GM19372 (cell line): Measurements from ENCODE around the gene HP1BP3.

Experiments
- ATAC-seq: cut with Tn5 transposase; IDR thresholded peaks from one replicate; pipeline ENCODE4 v1.9.1; 2021; ENCODE audit warnings: mild to moderate bottlenecking, low read depth, moderate library complexity; ENCODE audit not compliant: unreplicated experiment

Gene HP1BP3

DNA sequence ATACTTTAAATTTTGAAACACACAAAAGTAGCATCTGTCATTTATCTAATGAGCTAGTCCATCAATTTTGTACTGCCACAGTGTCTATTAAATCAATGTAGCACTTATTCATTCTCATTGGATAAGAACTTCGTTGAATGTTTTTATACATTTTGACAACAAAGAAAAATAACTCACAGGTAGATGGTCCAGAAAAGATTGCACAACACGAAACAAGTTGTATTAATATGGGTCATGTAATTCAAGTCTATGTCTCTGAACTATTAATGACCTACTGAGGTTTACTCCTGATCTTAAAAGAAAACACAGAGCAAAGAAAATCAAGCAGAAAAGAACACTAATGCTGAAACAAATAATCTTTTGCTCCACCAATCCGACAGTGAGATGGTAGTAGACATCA is 15.3 kb downstream of the HP1BP3 start:
- ATAC-seq: no peak

DNA sequence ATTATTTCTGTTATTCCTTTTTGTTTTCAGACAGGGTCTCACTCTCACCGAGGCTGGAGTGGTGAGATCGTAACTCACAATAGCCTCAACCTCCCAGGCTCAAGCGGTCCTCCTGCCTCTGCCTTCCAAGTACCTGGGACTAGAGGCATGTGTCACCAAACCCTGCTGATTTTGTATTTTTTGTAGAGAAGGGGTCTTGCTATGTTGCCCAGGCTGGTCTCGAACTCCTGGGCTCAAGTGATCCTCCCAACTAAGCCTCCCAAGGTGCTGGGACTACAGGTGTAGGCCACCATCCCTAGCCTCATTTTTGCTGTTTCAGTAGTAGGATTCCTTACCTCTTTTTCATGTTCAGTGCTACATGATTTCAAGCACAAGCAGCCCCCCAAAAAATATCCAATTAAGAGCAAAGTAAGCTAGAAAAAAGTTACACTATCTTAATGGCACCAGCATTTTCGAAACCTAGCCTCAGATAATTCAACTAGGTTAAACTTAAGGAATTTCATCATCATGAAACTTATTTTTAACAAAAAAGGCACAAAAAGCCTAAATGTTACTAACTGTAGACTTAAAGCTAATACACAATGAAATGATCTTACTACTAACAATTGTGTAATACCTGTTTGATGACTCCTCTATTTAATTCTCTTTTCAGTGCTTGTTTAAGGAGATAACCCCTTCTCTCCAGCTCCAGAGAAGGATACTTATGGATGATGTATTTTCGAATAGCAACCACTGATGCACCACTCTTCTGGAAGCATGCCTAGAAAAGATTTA is 16.6 kb downstream of the HP1BP3 start:
- no peak for ATAC-seq

DNA sequence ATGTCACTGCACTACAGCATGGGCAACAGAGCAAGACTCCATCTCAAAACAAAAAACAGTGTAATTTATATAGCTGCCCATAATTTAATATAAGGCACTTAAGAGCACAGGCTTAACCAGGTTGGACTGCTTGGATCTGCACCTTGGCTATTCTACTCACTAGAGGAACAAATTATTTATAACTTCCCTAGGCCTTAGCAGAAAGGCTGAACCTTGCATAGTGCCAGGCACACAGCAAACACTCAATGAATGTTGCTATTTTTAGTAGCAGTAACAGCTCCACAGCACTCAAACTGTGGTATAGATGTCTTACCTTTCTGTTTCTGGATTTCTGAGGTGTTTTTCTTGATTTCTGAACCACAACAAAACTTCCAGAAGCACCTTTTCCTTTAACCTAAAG is 19.8 kb downstream of the HP1BP3 start:
- no peak for ATAC-seq

DNA sequence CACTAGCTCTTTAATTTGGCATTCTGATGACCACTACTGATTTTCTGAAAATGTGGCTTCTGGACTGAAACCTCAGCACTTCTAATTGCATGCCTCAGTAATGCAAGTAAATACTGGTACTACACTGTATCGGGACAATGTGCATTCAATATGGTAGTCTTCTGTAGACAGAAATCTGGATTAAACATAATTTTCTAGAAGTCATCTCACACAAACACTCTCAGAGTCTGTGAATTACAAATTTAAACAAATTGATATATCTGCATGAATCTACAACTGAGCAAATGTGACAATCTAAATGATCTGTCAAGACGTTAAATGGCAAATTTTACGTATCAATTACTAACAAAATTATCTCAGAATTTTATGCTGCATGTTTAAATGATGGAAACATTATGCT is 23.7 kb downstream of the HP1BP3 start:
- no peak for ATAC-seq

DNA sequence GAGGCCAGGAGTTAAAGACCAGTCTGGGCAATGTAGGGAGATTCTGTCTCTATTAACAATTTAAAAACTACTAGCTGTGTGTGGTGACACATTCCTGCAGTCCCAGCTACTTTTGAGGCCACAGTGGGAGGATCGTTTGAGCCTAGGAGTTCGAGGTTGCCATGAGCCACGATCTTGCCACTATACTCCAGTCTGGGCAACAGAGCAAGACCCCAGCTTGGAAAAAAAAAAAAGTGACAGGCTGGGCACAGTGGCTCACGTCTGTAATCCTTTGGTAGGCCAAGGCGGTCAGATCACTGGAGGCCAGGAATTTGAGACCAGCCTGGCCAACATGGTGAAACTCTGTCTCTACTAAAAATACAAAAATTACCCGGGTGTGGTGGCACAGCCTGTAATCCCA is 26.8 kb downstream of the HP1BP3 start:
- ATAC-seq: no peak

DNA sequence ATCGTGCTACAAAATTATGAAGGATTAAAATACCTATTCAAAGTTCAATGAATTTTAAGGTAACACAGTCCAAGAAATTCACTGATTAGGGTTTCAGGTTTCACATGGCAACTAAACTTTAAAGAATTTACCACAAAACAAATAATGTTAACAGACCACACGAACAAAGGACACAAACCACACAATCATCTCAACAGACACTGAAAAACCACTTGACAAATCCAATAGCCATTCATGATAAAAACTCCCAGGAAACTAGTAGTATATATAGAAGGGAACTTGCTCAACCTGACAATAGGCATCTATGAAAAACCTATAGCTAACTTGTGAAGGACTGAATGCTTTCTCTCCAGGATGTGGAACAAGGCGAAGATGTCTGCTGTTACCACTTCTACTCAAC is 33.5 kb downstream of the HP1BP3 start:
- ATAC-seq: no peak

DNA sequence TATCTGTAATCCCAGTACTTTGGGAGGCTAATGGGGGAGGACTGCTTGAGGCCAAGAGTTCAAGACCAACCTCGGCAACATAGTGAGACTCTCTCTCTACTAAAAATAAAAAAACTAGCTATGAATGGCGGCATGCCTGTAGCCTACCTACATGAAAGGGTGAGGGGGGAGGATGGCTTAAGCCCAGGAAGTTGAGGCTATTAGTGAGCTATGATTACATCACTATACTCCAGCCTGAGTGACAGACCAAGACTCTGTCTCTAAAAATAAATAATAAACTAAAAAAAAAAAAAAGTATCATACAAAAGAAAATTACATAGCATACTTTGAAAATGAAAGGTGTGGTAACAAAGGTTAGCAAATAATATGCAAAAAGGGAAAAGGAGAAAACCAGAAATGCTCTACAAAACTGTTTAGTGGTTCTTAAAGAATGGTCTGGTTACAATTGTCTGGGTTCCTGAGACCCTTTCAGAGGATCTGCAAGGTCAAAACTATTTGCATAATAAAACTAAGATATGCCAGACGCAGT is 35.6 kb downstream of the HP1BP3 start:
- ATAC-seq: no peak

DNA sequence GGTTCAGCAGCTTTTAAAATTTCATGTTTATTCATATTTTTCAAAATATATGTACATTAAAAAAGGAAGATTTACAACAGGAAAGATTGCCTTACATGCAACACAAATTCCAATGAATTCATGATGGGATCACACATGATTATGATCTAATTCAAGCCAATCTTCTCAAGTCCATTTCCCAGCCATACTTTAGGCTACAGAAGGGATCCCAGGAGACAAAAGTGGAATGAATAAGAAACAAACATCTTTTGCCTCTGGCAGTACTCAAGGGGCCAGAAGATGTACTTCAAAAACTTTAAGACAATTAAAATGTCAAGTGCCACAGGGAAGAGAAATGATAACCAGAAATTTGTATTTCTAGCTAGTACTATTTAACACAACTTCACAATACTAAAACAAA is 44.4 kb downstream of the HP1BP3 start:
- ATAC-seq: no peak

DNA sequence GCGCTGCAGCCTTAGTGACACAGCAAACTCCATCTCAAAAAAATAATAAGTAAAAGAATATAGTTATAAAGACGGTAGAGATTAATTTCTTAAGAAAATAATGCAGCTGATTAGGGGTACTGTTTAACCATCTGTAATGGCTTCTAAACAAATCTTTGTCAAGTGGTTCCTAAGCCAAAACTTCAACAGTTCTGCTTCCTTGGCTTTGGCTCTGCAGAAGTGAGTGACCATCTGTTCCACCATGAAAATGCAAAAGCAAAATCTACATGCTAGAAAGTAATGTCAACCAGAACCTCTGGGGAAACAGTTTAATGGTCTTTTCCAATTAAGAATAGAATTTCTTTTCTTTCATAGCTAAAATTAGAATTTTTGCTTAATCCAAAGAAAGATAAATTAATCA is 46.3 kb downstream of the HP1BP3 start:
- no peak for ATAC-seq

DNA sequence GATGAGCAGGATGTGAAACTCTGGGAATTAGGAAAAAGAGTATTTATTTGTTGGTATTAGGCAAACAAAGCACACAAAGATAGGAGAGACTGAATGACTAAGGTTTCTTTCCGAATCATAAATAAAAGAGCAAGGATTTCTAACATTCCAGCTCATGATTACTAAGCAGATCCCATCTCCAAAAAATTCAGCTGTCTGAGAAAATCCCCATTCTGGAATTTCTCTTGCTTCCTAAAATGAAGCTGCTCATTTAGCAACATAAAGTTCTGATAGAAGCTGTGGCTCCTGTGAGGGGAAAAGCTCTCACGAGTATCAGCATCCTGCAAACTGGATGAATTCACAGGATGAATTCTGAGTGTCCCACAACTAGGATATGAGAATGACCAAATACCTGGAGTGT is 47.9 kb downstream of the HP1BP3 start:
- no peak for ATAC-seq

DNA sequence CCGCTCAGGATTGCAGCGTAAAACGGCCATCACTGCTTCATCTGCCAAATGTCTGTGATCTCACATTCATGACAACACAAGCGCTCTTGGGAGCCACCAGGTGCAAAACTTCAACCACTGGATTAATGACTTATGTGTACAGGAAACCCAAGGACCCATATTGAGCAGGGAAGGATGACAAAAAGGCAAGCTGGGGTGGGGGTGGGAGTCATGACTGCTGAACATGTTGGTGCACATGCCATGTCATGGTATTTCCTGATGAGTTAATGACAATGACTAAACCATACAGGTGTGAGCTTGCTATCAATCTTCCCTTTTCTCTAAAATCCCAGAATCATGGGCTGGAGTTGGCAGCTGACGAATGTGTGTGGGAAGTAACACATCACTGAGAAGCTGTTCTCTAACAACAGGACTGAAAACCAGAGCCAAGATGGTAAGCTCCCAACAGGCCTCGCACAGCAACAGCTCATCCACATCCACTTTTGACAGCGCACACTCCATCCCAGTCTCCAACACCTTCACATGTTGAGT is 51.5 kb downstream of the HP1BP3 start:
- no peak for ATAC-seq

DNA sequence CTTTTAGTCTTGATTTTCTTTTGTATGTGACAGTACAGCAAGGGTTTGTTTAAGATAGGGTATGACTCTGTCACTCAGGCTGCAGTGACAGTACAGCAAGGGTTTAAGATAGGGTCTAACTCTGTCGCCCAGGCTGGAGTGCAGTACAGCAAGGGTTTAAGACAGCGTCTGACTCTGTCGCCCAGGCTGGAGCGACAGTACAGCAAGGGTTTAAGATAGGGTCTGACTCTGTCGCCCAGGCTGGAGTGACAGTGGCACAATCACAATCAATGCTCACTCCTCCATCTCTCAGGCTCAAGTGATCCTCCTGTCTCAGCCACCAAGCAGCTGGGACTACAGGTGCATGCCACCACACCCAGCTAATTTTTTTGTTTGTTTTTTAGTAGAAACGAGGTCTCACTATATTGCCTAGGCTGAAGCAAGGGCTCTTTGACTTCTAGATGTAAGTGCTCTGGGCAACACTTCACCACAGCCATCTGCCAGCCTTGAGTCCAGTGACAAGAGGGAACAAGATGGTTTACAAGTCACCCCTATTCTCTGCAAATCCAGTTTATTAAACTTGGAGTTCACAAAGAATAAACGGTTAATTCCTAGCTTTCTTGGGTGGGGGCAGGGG is 53.6 kb downstream of the HP1BP3 start:
- ATAC-seq: no peak

DNA sequence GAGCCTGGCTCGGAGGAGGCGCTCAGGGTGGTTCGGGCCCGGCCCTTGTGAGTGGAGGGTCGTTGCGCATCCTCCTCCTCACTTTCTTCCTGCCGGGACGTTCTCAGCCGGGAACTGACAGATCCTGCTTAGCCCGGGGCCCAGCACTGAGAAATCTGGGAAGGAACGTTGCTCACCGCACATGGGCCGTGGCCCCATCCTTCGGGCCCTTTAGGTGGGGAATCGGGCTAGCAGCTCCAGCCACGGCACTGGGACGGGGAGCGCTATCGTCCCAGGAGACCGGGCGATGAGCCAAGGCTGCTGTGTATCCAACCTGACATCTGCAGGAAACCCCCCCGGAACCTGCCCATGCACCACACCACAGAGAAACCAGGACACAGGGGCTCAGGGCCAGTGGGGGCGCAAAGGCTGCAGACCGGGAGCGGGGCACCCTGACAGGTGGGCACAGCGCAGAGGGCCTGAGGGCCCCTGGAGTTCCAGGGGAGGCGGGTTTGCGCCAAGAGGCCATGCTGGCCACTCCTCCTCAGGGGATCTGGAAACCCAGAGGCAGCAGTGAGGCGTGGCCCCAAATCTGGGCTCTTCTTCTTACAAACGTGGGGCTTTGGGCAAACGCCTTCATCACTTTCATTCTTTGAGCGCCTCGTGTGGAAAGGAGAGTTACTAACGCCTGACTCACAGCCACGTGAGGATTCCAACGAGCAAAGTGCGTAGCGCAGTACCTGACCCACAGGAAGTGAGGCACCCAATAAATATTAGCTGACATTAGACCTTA is 54.3 kb downstream of the HP1BP3 start, which contains the start of gene SH2D5:
TSS of gene SH2D5 (minus strand) at position 116 of the 772 bp plus-strand sequence. CDS start 4,659 bp downstream, outside the sequence.
- peak; percentile 51 for ATAC-seq

DNA sequence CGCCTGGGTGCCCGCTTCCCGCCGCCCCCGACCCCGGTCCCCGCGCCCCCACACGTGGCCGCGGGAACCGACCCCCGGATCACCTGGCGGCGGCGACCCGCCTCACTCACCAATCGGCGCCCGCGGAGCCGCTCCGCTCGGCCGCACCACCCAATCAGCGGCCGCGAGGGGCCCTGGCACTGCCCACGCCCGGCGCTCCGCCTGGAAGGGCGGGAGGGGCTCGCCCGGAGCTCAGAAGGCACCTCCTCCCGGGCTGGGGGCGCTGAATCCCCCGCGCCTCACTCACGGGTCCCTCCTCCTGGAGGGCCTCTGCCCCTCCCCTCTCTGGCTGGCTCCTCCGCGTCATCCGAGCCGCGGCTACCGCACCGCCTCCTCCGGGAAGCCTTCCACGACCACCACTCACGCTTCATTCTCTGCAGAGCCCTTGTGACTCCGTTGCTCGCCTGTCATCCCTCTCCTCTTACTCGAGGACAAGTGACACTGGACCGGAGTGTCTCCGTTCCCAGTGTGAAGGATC is 55.0 kb downstream of the HP1BP3 start:
- no peak for ATAC-seq

DNA sequence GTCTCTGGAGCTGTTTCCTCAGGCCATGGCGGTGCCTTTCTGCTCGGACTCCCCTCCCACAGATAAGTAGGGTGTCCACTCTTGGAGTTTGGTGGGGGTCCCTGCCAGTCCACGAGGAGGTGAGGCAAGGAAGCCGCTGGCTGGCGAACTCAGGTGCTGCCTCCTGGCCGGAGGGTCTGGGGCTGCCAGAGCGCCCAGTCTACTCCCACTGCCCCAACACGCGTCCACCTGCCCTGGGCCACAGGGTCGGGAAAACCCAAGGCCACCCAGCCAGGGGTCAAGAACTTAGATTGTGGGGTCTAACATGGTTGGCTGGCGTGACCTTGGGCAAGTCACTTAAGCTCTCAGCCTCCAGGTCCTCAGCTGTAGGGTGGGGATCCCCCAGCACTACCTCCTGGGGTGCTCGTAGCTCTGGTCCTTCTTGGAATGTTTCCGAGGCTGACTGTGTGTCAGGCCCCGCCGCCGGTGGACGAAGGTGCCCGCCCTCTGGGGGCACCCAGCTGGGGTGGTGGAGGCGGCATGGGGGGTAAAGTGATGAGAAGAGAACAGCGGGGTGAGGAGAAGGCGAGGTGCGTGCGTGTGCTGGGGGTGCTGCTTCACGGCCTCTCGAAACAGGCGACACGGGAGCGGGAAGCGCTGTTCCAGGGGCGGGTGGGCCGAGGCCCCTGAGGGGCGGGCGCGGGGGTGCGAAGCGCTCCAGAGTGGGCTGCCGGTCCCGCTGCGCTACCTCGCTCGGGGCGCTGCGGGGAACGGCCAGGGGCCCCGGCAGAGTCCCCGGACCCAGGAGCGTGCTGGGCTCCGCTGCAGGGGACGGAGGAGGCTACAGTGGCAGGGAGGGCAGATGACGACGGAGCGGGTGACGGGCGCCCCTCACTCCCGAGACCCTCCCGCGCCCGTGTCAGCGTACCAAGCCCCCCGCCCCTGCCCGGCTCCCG is 55.8 kb downstream of the HP1BP3 start:
- ATAC-seq: no peak

DNA sequence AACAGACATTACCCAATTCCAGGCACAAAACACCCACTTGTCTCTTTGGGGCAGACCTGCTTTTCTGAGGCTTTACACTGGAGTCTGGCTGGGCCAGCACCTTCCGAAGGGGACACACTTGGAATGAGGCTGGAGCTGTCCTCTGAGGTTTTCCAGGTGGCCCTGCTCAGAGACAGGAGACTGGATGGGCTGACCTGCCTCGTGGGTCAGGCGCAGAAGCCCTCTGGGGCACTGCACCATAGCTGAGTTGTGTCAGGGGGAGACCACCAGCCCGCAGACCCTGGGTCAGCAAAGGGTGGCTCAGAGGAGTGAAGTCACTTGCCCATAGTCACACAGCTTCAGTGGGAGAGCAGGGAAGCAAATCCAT is 56.4 kb downstream of the HP1BP3 start:
- no peak for ATAC-seq

DNA sequence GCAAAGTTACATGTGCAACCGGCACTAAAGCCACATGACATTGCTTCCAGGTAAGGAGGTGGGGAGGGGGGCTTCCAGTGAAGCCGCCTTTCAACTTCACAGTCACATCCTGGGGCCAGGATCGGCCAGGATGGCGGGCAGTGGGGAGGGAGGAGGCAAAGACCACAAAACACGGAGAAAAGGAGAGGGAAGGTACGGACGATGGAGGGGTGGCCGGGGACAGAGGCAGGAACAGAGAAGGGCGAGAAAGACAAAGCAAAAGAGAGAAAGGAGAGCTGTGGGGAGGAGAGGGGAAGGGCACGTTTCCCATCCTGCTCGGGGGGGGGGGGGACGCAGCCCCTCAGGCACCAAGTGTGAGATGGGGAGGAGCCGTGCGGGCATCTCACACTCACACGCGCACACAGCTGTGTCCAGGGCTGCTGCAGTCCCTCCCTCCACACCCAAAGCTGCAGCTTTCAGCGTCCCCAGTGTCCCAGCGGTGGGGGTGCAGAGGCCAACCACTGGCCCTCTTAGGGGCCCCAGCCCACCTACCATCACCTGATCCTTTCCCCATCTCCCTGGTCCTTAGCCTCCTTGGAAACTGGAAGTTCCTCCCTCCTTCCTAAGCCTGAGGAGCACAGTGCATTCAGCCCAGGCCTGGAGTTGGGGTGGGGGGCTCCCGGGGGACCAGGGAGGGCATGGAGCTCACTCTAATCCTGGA is 57.0 kb downstream of the HP1BP3 start:
- no peak for ATAC-seq

DNA sequence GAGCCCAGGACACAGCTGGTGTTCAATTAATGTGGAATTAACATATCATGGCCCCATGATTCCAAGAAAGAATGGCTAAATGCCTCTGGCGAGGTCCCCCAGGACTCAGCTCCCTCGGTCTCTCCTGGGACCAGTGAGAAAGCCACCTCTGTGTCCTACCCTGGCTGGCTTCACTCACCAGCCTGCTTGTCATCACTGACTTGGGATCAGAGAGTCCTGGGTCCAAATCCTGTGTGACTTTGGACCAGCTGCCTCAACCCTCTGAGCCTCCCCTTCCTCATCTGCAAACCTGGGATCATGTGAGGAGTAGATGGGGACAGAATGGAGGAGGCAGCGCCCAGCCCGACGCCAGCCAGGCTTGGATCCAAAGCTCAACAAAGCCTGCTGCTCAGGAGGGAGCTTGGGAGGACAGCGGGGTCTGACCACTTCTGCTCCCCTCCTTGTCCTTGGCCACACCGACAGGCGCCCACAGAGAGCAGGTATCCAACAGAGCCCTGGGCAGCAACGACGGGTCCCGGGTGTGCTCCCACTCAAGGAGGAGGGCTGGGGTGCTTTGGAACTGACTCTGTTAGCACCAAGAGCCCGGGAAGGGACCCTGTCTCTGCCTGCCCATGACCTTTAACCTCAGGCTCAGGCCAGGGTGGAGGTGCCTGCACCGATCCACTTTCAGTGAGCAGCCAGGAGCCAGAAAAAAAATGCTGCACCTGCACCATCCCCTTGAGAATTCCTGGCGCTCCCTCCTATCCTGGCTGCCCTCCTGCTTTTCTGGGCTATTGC is 57.8 kb downstream of the HP1BP3 start:
- no peak for ATAC-seq
